H1 (cell line): ENCODE data around the gene F5. TPM values are rescaled to one million over a fixed set of nuclear protein-coding genes. Genes with fewer than 3 reads are reported as not detected.

ENCODE experiments used
- CTCF ChIA-PET: fragments of 300-600 bp; sonication (Branson Sonifier 250); formaldehyde crosslinking; loops from one replicate; lab custom pipeline; 2021; ENCODE audit not compliant: partially characterized antibody; lab: Charles Lee
- POLR2A ChIA-PET: fragments of 300-600 bp; sonication (Branson Sonifier 250); formaldehyde crosslinking; loops from one replicate; lab custom pipeline; 2021; ENCODE audit warnings: inconsistent platforms; ENCODE audit not compliant: partially characterized antibody; lab: Charles Lee
- DNase-seq, 2 experiments: peaks; one replicate each; pipeline versions ENCODE4 v3.0.0 to v3.0.0-alpha.2; 2010 to 2022; ENCODE audit warnings: low spot score in 2 of 2, low read depth in 1 of 2, mixed read lengths in 1 of 2
- FAIRE-seq: peaks from 2 replicates; lab custom pipeline; 2011; peaks lifted over from hg19 to GRCh38; lab: Jason Lieb, UNC
- H2AFZ ChIP-seq: 2 replicates; pipeline ENCODE4 v1.8.1; 2012; ENCODE audit warnings: low read length, inconsistent platforms
- H2AK5ac ChIP-seq: 2 replicates; pipeline ENCODE4 v1.6.1; 2013; ENCODE audit warnings: low read depth, low read length
- H2BK120ac ChIP-seq: replicated peaks from 2 replicates; pipeline ENCODE3; 2013; ENCODE audit warnings: low read depth, low read length, inconsistent platforms
- H2BK12ac ChIP-seq: 2 replicates; pipeline ENCODE4 v1.6.1; 2013; ENCODE audit warnings: low read depth, low read length
- H2BK15ac ChIP-seq: 2 replicates; pipeline ENCODE4 v1.6.1; 2013; ENCODE audit warnings: low read length
- H2BK20ac ChIP-seq: 2 replicates; pipeline ENCODE4 v1.6.1; 2013; ENCODE audit warnings: low read length
- H2BK5ac ChIP-seq: 2 replicates; pipeline ENCODE4 v1.6.1; 2013; ENCODE audit warnings: low read depth, low read length
- H3K14ac ChIP-seq: 2 replicates; pipeline ENCODE4 v1.6.1; 2013; ENCODE audit warnings: inconsistent platforms; ENCODE audit not compliant: insufficient read length
- H3K18ac ChIP-seq: 2 replicates; pipeline ENCODE4 v1.6.1; 2013; ENCODE audit warnings: low read length; ENCODE audit errors: extremely low read depth
- H3K23ac ChIP-seq: 2 replicates; pipeline ENCODE4 v1.6.1; 2013; ENCODE audit warnings: inconsistent platforms; ENCODE audit not compliant: insufficient read length
- H3K23me2 ChIP-seq: 2 replicates; pipeline ENCODE4 v1.6.1; 2013; ENCODE audit warnings: low read depth, low read length
- H3K27ac ChIP-seq: 2 replicates; pipeline ENCODE4 v1.6.1; 2011; ENCODE audit warnings: low read depth, low read length, inconsistent platforms
- H3K27me3 ChIP-seq, 4 experiments: replicated peaks in 1 of 4; 1 replicate in 1 of 4; 2 replicates in 3 of 4; pipeline versions ENCODE4 v1.6.1 to v1.8.1; 2011 to 2013; ENCODE audit warnings: low read length in 3 of 4, mild to moderate bottlenecking in 3 of 4, inconsistent platforms in 2 of 4, mixed read lengths in 2 of 4, moderate library complexity in 1 of 4; ENCODE audit not compliant: control insufficient read depth in 3 of 4, insufficient read depth in 3 of 4; ENCODE audit errors: extremely low read depth in 1 of 4
- H3K36me3 ChIP-seq, 4 experiments: 2 replicates each; pipeline versions ENCODE4 v1.6.1 to v1.8.1; 2011 to 2013; ENCODE audit warnings: mild to moderate bottlenecking in 4 of 4, low read length in 3 of 4, moderate library complexity in 2 of 4, control low read depth in 1 of 4, inconsistent platforms in 1 of 4; ENCODE audit not compliant: insufficient read depth in 4 of 4, control insufficient read depth in 2 of 4
- H3K4ac ChIP-seq: replicated peaks from 2 replicates; pipeline ENCODE3; 2013; ENCODE audit warnings: low read length, low read depth, mixed read lengths, inconsistent platforms; ENCODE audit not compliant: insufficient read length
- H3K4me1 ChIP-seq, 4 experiments: replicated peaks in 1 of 4; 1 replicate in 1 of 4; 2 replicates in 3 of 4; pipeline versions ENCODE4 v1.6.1 to v1.8.1; 2011 to 2013; ENCODE audit warnings: low read length in 3 of 4, inconsistent platforms in 2 of 4, mixed read lengths in 1 of 4; ENCODE audit not compliant: insufficient read depth in 4 of 4, control insufficient read depth in 3 of 4
- H3K4me2 ChIP-seq, 2 experiments: 2 replicates each; pipeline versions ENCODE4 v1.6.1 to v1.8.1; 2011 to 2013; ENCODE audit warnings: low read depth in 2 of 2, low read length in 2 of 2, control low read depth in 1 of 2, inconsistent platforms in 1 of 2, mild to moderate bottlenecking in 1 of 2; ENCODE audit not compliant: insufficient read depth in 1 of 2
- H3K4me3 ChIP-seq, 4 experiments: fragments of 200-600, 300-600 bp in 1 of 4; sonication (generic), shearing (Covaris generic), sonication (Bioruptor Twin) in 1 of 4; 2 replicates each; pipeline versions ENCODE4 v1.5.1 to v1.8.1; 2011 to 2016; ENCODE audit warnings: low read length in 4 of 4, low read depth in 3 of 4, control low read depth in 2 of 4, inconsistent platforms in 2 of 4, mild to moderate bottlenecking in 2 of 4, mixed read lengths in 1 of 4, moderate library complexity in 1 of 4; ENCODE audit not compliant: insufficient read depth in 2 of 4; ENCODE audit errors: extremely low read depth in 1 of 4
- H3K56ac ChIP-seq: replicated peaks from 2 replicates; pipeline ENCODE3; 2013; ENCODE audit warnings: low read depth, mild to moderate bottlenecking, mixed read lengths, low read length, inconsistent platforms; ENCODE audit not compliant: insufficient read length
- H3K79me1 ChIP-seq: 2 replicates; pipeline ENCODE4 v1.6.1; 2013; ENCODE audit warnings: low read depth, low read length, control low read depth
- H3K79me2 ChIP-seq, 2 experiments: 2 replicates each; pipeline versions ENCODE4 v1.6.1 to v1.8.1; 2012 to 2013; ENCODE audit warnings: low read length in 2 of 2, mild to moderate bottlenecking in 2 of 2, inconsistent platforms in 1 of 2; ENCODE audit not compliant: insufficient read depth in 2 of 2, control insufficient read depth in 1 of 2
- H3K9ac ChIP-seq, 4 experiments: replicated peaks in 1 of 4; 1 replicate in 1 of 4; 2 replicates in 3 of 4; pipeline versions ENCODE4 v1.6.1 to v1.8.1; 2011 to 2013; ENCODE audit warnings: low read depth in 3 of 4, low read length in 3 of 4, control low read depth in 2 of 4, mild to moderate bottlenecking in 2 of 4, moderate library complexity in 2 of 4, inconsistent platforms in 1 of 4; ENCODE audit errors: extremely low read depth in 1 of 4
- H3K9me3 ChIP-seq, 2 experiments: 2 replicates each; pipeline versions ENCODE4 v1.6.1 to v1.8.1; 2012 to 2013; ENCODE audit warnings: mild to moderate bottlenecking in 2 of 2, moderate library complexity in 2 of 2, control low read depth in 1 of 2, inconsistent platforms in 1 of 2, low read depth in 1 of 2, low read length in 1 of 2, mixed read lengths in 1 of 2; ENCODE audit not compliant: insufficient read depth in 2 of 2
- H4K20me1 ChIP-seq, 2 experiments: replicated peaks in 1 of 2; 2 replicates each; pipeline versions ENCODE3 to v1.8.1; 2011 to 2013; ENCODE audit warnings: inconsistent platforms in 2 of 2, low read length in 2 of 2, mild to moderate bottlenecking in 1 of 2; ENCODE audit not compliant: insufficient read depth in 2 of 2, control insufficient read depth in 1 of 2
- H4K5ac ChIP-seq: 2 replicates; pipeline ENCODE4 v1.6.1; 2013; ENCODE audit warnings: low read length, low read depth, mixed read lengths, inconsistent platforms; ENCODE audit not compliant: insufficient read length
- H4K8ac ChIP-seq: 2 replicates; pipeline ENCODE4 v1.8.0; 2013; ENCODE audit warnings: mild to moderate bottlenecking, moderate library complexity, low read length, inconsistent platforms; ENCODE audit not compliant: insufficient read depth; ENCODE audit errors: extremely low read depth
- H4K91ac ChIP-seq: replicated peaks from 2 replicates; pipeline ENCODE3; 2013; ENCODE audit warnings: low read length, mixed read lengths, inconsistent platforms; ENCODE audit not compliant: insufficient read length
- CHD1 ChIP-seq: IDR thresholded peaks from 2 replicates; pipeline ENCODE4 v1.6.1; 2012; ENCODE audit warnings: low read depth, low read length, improper control_type of control experiment
- NRF1 ChIP-seq: IDR thresholded peaks from 2 replicates; pipeline ENCODE4 v1.6.1; 2011; ENCODE audit warnings: mild to moderate bottlenecking, low read depth, low read length, improper control_type of control experiment
- SP4 ChIP-seq: IDR thresholded peaks from 2 replicates; pipeline ENCODE4 v1.6.1; 2012; ENCODE audit warnings: low read length, inconsistent platforms
- polyA plus RNA-seq, 7 experiments: library from polyadenylated mRNA; depleted of rRNA in 3 of 7; stranded (reverse) in 5 of 7; unstranded in 2 of 7; fragments of >200 nt in 5 of 7; fragments of 200-250 nt in 2 of 7; gene quantifications; 1 replicate in 5 of 7; 2 replicates in 1 of 7; 4 replicates in 1 of 7; pipeline versions ENCODE4 v1.2.1 to v1.2.3, GENCODE V29; 2011 to 2013; ENCODE audit warnings: missing spikeins in 2 of 7, mixed read lengths in 2 of 7
- total RNA-seq: library from RNA; stranded (reverse); fragmentation: NEBNext Ultra II Directional; extraction: Animal tissue kit (Norgen Biotek cat#: 25700); gene quantifications from 2 replicates; pipeline ENCODE4 v1.2.1, GENCODE V29; 2021

F5 gene
- total and polyA plus RNA-seq, 2 of the 8 experiments (the other 6 are each of a cell fraction or from before 2014, with no cell fraction given) = 0.04 to 0.06 TPM

GRCh38 chr1:169563650-169564049 lies 22.6 kb downstream of the F5 start:
- CTCF ChIA-PET = no interaction called here
- Histone ChIP-seq H3K27me3 (no peaks in the 10 kb centered on the region), H3K23me2 (no peaks in the 10 kb centered on the region), H4K20me1 (no peaks in the 10 kb centered on the region), H3K4me1 (no peaks in the 10 kb centered on the region), H2BK15ac (no peak overlapping the region), H3K9me3 (no peaks in the 10 kb centered on the region), H3K56ac (no peak overlapping the region), H2BK20ac (no peak overlapping the region), H3K4me3 (no peak overlapping the region), H3K23ac (no peak overlapping the region), H3K18ac (no peak overlapping the region), H2BK5ac (no peak overlapping the region), H3K79me1 (no peaks in the 10 kb centered on the region), H2BK12ac (no peak overlapping the region), H2AFZ (no peak overlapping the region), H3K36me3 (no peaks in the 10 kb centered on the region), H2AK5ac (no peak overlapping the region), H2BK120ac (no peak overlapping the region), H4K91ac (no peak overlapping the region), H3K9ac (no peak overlapping the region), H3K27ac (no peak overlapping the region), H3K4me2 (no peak overlapping the region), H3K14ac (no peak overlapping the region), H3K4ac (no peak overlapping the region), H4K5ac (no peak overlapping the region), H4K8ac (no peak overlapping the region), H3K79me2 (no peaks in the 10 kb centered on the region)
- DNase-seq (no peak), FAIRE-seq (no peak)
- POLR2A ChIA-PET = no interaction called here
- TF ChIP-seq NRF1 = no peak
- TF ChIP-seq CHD1 = no peak
- TF ChIP-seq SP4 = no peak
